Nephron (organoid): Measurements from ENCODE around the gene TIA1.

Experiments
- H3K27ac Mint-ChIP-seq, 3 experiments: 2 replicates each; pipeline ENCODE4 v1.8.0; 2020; ENCODE audit warnings: mixed read lengths in 3 of 3, mild to moderate bottlenecking in 2 of 3, moderate library complexity in 1 of 3
- H3K27me3 Mint-ChIP-seq: 2 replicates; pipeline ENCODE4 v1.8.0; 2021; ENCODE audit warnings: low read depth, mild to moderate bottlenecking, moderate library complexity, mixed read lengths
- H3K36me3 Mint-ChIP-seq: 2 replicates; pipeline ENCODE4 v1.8.0; 2020; ENCODE audit warnings: low read depth, mixed read lengths
- H3K4me1 Mint-ChIP-seq: 2 replicates; pipeline ENCODE4 v1.8.0; 2020; ENCODE audit warnings: mixed read lengths
- H3K4me3 Mint-ChIP-seq, 3 experiments: 2 replicates each; pipeline ENCODE4 v1.8.0; 2020; ENCODE audit warnings: mild to moderate bottlenecking in 3 of 3, mixed read lengths in 3 of 3, moderate library complexity in 2 of 3
- H3K9me3 Mint-ChIP-seq: 2 replicates; pipeline ENCODE4 v1.8.0; 2020; ENCODE audit warnings: mixed read lengths
- CTCF ChIP-seq, 3 experiments: fragments of 200-600 bp; sonication (generic); IDR thresholded peaks; one replicate each; pipeline ENCODE4 v1.5.0; 2021; ENCODE audit warnings: antibody characterized with exemption in 3 of 3; ENCODE audit not compliant: unreplicated experiment in 3 of 3

TIA1 gene

DNA sequence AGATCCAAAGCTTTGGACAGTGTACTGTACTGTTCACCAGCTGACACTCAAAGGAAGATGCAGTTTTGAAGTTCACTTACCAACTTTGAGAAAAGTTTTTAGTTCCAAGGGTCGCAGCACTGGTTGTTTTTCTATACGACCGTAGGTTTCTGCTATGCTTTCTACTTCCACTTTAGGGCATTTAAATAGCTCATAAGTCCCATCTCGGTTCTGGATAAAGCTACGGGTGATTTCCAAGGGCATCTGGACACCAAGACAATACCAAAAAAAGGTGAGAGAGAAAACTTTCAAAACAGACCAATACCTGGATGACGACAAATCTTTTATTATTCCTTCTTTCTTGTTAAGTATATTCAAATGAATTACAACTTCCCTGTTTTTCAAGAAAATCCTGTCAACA is 87.9 kb downstream of the TIA1 start:
- no peaks in the 10 kb centered on the region for H3K4me1 Mint-ChIP-seq
- no peaks in the 10 kb centered on the region for H3K9me3 Mint-ChIP-seq
- peaks cover 29% of the 10 kb centered on the region for H3K36me3 Mint-ChIP-seq
- no peak overlapping the region for H3K4me3 Mint-ChIP-seq
- no peak overlapping the region for H3K27ac Mint-ChIP-seq
- TF ChIP-seq CTCF (IDR thresholded peaks at IDR 0.05; ENCODE audit: unreplicated experiment in 3 of 3): no peak
- no peaks in the 10 kb centered on the region for H3K27me3 Mint-ChIP-seq
